NCI-H2196 (cell line): Measurements from ENCODE around the gene GRB14.
A peak's percentile ranks its signal among the peaks of the same experiment; 100 is the strongest.
"Not testable (repeated sequence)": the region's sequence is repeated elsewhere in the genome, so short reads cannot be mapped to it uniquely, and the experiment has no call there.

ENCODE experiments used
- DNase-seq: peaks from one replicate; lab custom pipeline; 2025; ENCODE audit not compliant: unreplicated experiment; lab: John Stamatoyannopoulos, UW

Gene GRB14

DNA sequence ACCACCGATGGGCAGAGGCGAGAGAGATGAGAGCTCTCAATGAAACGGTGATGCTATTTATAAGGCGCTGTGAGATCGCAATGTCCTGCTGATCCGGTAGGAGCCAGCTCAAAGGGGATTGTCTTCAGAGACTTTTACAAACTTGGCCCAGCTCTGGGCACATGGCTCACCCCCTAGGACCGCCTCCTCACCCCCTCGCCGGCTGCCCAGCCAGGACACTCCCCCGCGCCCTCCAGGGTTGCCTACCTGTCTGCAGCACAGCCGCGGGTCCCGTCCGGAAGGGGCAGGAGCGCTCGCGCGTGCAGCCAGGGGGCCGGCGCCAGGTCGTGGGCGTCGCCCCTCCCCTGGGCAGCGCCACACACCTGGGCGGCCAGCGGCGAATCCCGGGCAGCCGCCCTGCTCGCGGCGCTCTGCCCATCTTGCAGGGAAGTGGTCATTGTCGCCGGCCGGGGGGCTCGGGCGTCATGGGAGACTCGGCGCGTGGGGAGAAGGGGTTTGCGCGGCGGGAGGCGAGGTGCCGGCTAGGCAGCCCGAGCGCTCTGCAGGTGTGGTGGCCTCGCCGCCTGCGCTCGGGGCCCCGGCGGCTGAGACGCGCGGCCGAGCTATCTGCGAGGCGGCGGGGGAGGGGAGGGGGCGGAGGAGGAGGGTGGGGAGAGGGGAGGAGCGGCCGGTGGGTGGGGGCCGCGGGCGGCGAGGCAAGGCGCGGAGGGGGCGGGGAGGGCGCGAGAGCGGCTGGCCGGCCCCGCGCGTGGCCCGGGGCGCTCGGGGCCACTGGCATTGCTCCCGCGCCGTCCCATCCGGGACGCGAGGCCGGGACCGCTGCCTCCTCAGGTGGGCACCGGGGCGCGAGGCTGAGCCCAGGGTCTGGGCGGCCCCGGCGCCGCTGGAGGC lies at the start of gene GRB14:
GRB14 (minus strand) TSS at position 610 of the 891 bp plus-strand sequence; CDS start at position 437, 173 bp downstream.
- peak; percentile 74 for DNase-seq

- no peak for DNase-seq
These were observed 48.0 kb upstream of the GRB14 start for GRCh38 chr2:164669291-164669690.

GRCh38 chr2:164667566-164667965 lies 46.3 kb upstream of the GRB14 start:
- DNase-seq: no peak

- no peak for DNase-seq
These were observed 42.8 kb upstream of the GRB14 start for GRCh38 chr2:164664070-164664469.

DNA sequence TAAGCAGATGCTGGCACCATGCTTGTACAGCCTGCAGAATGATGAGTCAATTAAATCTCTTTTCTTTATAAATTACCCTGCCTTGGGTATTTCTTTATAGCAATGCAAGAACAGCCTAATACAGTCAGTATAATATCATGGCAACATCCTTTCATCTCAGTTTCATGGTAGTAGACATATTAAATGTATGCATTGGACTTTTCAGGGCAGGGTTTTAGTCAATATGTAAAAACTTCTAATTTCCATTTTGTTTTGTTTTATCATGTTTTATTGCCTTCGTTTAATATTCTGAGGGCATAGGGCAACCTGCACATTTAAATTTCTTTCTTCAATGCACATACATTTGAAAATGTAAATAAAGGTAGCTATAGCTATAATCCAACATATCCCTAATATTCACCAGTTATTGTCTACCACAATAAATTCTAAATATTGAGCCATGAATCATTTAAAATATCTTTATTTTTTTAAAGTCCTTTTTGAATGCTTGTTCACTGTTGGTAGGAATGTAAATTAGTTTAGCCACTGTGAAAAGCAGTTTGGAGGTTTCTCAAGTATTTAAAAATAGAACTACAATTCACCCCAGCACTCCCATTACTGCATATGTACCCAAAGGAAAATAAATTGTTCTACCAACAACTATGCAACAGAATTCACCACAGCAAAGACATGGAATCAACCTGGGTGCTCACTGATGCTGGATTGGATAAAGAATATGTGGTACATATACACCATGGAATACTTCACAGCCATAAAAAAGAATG lies 41.8 kb upstream of the GRB14 start:
- DNase-seq: no peak

DNA sequence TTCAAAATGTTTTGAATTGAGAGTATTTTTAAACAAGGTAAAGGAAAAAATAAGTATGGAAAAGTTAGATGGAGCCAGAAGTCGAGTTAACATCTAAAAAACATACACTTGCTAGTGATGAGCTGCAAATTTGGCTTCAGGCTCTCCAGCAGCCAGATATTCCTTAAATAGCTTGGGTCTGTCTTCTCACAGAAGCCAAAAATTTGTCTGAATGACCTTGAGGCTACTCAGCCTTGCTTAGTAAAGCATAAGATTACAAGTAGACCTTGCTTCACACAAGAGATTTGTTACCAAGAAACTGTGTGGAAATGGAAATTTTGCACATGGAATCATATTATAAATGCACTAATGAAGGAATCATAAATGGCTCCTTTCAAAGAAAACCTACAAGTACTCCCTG lies 40.8 kb upstream of the GRB14 start:
- no peak for DNase-seq

DNA sequence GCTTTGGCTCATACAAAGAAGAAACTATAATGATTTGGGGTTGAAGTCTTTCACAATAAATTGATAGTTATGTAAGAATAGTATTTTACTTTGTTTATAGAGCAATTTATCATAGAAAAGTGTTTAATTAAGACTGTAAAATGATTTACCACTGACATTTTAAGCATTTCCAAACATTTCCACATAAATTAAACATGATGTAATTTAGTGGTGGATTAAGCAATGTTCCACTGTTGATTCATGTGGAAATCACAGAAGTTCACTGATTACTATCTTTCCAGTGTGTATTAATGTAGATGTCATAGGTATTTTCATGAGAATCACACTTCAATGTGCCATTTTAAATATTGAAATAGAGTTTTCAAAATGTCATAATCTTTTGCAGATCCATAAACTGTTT lies 40.1 kb upstream of the GRB14 start:
- DNase-seq: no peak

- DNase-seq: no peak
These were observed 35.8 kb upstream of the GRB14 start for GRCh38 chr2:164657129-164657528.

DNA sequence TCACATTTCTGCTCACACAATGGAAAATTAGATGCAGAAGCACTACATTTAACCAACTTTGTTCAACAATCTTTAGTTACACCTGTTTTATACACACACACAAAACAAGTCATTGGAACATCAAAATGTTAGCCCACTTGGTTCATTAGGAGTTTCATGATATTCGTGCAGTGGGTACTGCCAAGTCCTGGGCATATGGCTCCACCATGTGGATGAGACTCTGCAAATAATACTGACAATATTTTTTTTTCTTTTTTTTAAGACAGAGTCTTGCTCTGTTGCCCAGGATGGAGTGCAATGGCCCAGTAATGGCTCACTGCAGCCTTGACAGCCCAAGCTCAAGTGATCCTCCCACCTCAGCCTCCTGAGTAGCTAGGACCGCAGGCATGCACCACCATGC lies 34.5 kb upstream of the GRB14 start:
- DNase-seq: no peak

DNA sequence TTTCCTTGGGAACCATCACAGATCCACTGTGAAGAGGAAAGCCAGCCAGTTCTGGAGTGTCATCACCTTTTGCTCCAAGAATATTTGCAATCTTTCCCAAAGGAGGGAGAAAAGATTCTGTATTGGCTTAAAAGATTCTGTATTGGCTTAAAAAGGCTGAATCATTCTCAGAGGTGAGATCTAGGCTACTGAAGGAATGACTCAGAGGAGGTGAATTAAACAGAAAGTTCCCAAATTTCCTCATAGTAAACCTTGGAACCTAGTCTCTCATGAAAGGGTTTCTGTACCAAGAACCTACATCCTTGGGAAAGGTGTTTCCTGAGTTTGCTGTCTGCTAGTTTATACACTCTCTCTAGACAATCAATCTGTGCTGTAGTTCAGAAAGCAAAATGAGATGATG lies 34.1 kb upstream of the GRB14 start:
- DNase-seq: no peak

DNA sequence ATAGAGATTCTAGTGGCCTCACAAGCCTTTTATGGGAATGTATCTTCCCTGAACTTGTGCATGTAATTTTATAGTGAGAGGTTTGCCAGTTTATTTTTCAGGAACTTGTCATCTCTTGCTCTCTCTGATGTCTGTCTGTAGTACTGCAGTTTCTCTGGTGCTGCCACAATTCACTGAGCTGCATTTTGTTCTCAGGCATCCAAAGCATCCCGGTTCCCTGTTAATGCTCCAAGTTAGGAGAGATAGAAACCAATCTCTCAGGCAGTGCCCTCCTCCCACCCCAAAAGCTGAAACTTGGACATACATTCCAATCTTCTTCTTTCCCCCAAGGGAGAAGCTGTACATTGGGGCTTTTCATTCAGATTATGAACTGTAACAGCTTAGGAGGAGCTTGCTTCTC lies 30.1 kb upstream of the GRB14 start:
- no peak for DNase-seq

DNA sequence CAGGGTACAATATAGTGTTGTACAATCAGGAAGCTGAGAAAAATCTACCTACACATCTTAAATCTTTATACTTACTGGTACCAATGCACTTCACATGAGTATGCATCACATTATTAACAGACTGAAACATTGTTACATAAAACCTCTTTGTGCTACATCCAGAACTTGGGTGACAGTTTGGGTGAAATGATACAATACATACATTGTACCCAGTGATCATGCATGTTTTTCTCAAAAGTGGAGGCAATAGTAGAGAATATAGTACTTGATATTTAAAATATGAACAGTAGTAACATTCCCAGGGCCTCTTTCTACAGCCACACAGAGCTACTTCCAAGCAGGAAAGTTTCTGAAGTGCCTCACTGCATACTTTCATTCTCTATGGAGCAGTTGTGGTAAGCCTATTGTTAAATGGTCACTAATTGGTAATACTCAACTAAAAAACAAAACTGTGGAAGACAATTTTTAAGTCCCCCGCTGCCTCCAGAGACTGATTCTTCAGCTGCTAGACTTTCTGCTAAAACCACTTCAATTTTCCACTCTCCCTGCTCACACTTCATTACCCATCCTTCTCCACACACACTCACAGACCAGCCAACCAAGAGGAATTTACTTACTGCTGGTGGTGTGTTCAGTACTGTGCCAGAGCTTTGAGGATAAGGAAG lies 22.9 kb upstream of the GRB14 start:
- DNase-seq: no peak

DNA sequence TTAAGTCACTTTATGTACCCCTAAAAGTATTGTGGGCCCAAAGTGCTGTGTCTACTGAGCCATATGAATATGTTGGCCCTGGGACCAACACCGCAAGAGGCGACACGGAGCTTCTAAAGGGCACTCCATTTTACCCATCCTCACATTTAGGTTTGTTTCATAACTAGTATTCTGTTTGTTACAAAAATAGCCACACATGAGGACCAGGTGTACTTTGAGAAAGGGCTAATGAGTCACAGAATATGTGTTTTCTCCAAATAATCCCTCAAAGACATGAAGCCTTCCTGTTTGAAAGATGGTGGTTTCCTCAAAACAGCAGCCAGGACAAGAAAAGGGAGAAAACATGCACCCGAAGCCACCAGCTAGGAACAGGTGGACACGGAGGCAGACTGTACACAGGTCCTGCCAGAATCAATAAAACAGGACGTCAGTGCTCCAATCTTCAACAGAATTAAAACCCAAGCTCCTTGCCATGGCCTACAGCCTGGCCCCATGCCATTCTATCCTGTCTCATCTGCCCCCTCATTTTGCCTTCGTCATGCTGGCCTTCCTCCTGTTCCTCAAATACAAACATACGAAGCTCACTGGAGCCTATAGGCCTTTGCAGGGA lies 21.8 kb upstream of the GRB14 start:
- DNase-seq: no peak

- DNase-seq: no peak
These were observed 21.0 kb upstream of the GRB14 start for GRCh38 chr2:164642268-164642667.

GRCh38 chr2:164628319-164628718 lies 7.0 kb upstream of the GRB14 start:
- not testable (repeated sequence) for DNase-seq

GRCh38 chr2:164625378-164625971 lies 4.2 kb upstream of the GRB14 start:
- DNase-seq: no peak

DNA sequence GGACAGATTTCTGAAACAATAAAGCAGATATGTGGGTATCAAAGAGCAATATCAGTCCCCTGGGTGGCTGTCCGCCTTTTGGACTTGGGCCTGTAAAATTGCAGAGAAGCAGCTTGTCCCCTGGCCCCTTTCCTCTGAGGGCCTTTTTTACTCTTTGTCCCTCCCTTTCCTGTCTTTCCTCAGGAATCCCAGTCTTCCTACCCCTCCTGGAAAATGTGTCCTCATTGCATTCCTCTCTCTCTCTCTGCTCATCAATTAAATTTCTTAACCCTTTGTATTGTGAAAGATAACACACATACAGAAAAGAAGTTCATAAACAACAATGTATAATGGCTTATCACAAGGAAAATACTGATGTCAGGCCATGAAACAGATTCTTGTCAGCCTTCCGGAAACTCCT lies 3.0 kb upstream of the GRB14 start:
- no peak for DNase-seq

DNA sequence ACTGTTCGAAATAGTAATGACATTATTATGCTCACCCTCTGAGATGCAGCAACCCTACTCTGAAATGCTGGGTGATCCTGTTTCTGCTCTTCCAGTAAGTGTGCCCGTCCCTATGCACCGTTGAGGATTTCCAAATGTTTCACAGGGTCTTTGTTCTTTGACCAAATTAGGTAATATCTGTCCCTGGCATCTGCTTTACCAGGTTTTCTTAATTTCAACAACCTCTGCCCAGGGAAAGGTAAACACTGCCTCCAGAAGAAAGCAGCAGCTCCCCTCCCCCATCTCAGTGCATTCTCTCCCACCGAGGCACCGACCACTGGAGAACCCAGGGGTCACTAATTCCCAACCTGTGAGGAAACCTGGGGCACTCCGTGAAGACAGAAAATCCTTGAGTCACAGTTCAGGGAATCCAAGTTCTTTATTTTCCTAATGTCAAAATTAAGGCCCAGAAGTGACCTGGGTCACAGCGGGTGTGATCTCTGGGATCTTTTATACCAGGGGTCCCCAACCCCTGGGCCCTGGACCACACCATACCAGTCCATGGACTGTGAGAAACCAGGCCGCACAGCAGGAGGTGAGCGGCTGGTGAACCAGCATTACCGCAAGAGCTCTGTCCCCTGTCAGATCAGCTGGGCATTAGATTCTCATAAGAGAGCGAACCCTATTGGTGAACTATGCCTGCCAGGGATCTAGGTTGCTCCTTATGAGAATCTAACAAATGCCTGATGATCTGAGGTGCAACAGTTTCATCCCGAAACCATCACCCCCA lies 1.2 kb upstream of the GRB14 start:
- DNase-seq: no peak

DNA sequence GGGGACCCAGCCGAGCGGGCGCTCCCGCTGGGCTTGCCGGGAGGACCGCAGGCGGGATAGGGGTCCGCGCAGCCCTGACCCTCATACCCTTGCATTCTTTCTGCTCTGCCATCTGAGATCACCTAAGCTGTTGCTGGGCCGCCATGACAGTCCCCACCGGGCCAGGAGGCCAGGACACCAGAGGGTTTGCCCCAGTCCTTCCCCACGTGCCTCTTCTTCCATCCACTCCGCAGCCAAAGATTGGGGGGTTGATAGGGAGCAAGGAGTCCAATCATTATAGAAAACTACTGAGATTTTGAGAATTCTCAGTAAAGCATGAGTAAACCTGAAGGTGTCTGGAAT lies 453 bp upstream of the GRB14 start:
- peak; percentile 42 for DNase-seq

DNA sequence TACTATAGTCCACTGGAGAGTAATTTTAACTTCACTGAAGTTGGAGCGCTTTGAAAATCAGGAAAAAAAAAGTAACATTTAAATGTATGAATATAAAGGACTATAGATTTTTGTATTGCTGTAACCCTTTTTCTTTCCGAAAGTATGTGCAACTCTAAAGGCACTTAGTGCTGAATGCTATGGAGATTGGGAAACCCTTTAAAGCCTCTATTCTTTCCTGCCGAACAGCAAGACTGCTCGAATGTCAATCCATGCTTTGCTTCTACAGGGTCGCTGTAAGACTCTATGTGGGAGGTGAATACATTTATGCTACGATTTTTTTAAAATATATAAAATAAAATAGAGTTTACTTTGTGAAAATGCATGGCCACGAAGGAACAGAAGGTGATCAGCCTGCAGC lies 825 bp downstream of the GRB14 start:
- DNase-seq: no peak
